HepG2 (cell line): ENCODE results near the gene TPRN. TPM values are rescaled to one million over a fixed set of nuclear protein-coding genes. Genes with fewer than 3 reads are reported as not detected.

Experiments
- ATF2 ChIP-seq: sonication (generic); formaldehyde crosslinking; IDR thresholded peaks from 2 replicates; pipeline ENCODE4 v1.4.0; 2020; ENCODE audit warnings: missing genetic modification reagents
- HIVEP1 ChIP-seq: sonication (generic); formaldehyde crosslinking; IDR thresholded peaks from 2 replicates; pipeline ENCODE4 v1.4.0; 2020; ENCODE audit warnings: mild to moderate bottlenecking, missing genetic modification reagents
- KLF13 ChIP-seq: sonication (generic); formaldehyde crosslinking; IDR thresholded peaks from 2 replicates; pipeline ENCODE4 v1.4.0; 2020; ENCODE audit warnings: mild to moderate bottlenecking, missing genetic modification reagents
- KMT2B ChIP-seq: IDR thresholded peaks from 2 replicates; pipeline ENCODE4 v1.6.1; 2016; ENCODE audit warnings: missing genetic modification reagents, missing compliant biosample characterization
- MED1 ChIP-seq: sonication (generic); formaldehyde crosslinking; IDR thresholded peaks from 2 replicates; pipeline ENCODE4 v1.4.0; 2020; ENCODE audit warnings: missing genetic modification reagents
- NFATC3 ChIP-seq: sonication (generic); formaldehyde crosslinking; IDR thresholded peaks from 2 replicates; pipeline ENCODE4 v1.5.1; 2020; ENCODE audit warnings: mild to moderate bottlenecking, missing genetic modification reagents
- RFXAP ChIP-seq: sonication (generic); formaldehyde crosslinking; IDR thresholded peaks from 2 replicates; pipeline ENCODE4 v1.4.0; 2020; ENCODE audit warnings: missing genetic modification reagents, borderline replicate concordance
- SMAD1 ChIP-seq: sonication (generic); formaldehyde crosslinking; IDR thresholded peaks from 2 replicates; pipeline ENCODE4 v1.4.0; 2020; ENCODE audit warnings: missing genetic modification reagents, low read depth, mild to moderate bottlenecking, borderline replicate concordance
- SP2 ChIP-seq: sonication (generic); formaldehyde crosslinking; IDR thresholded peaks from 2 replicates; pipeline ENCODE4 v1.5.1; 2020; ENCODE audit warnings: mild to moderate bottlenecking, missing genetic modification reagents
- TBX2 ChIP-seq: sonication (generic); formaldehyde crosslinking; IDR thresholded peaks from 2 replicates; pipeline ENCODE4 v1.5.0; 2020; ENCODE audit warnings: missing genetic modification reagents, mild to moderate bottlenecking, borderline replicate concordance
- ZNF260 ChIP-seq: sonication (generic); formaldehyde crosslinking; IDR thresholded peaks from 2 replicates; pipeline ENCODE4 v1.4.0; 2020; ENCODE audit warnings: missing genetic modification reagents, low read depth, mild to moderate bottlenecking, borderline replicate concordance
- ZNF296 ChIP-seq: sonication (generic); formaldehyde crosslinking; conservative IDR thresholded peaks from 2 replicates; pipeline ENCODE4 v1.5.0; 2020; ENCODE audit warnings: mild to moderate bottlenecking, missing genetic modification reagents
- ZNF337 ChIP-seq: sonication (generic); formaldehyde crosslinking; IDR thresholded peaks from 2 replicates; pipeline ENCODE4 v1.5.1; 2020; ENCODE audit warnings: missing genetic modification reagents, low read depth, mild to moderate bottlenecking, borderline replicate concordance
- ZNF510 ChIP-seq: sonication (generic); formaldehyde crosslinking; IDR thresholded peaks from 2 replicates; pipeline ENCODE4 v1.4.0; 2020; ENCODE audit warnings: low read depth, mild to moderate bottlenecking, missing genetic modification reagents
- ZNF556 ChIP-seq: sonication (generic); formaldehyde crosslinking; IDR thresholded peaks from 2 replicates; pipeline ENCODE4 v1.4.0; 2020; ENCODE audit warnings: mild to moderate bottlenecking, missing genetic modification reagents, borderline replicate concordance
- ZNF660 ChIP-seq: sonication (generic); formaldehyde crosslinking; IDR thresholded peaks from 2 replicates; pipeline ENCODE4 v1.5.1; 2020; ENCODE audit warnings: mild to moderate bottlenecking, low read depth, missing genetic modification reagents, borderline replicate concordance
- ZNF678 ChIP-seq: sonication (generic); formaldehyde crosslinking; IDR thresholded peaks from 2 replicates; pipeline ENCODE4 v1.4.0; 2020; ENCODE audit warnings: mild to moderate bottlenecking, missing genetic modification reagents
- ZNF720 ChIP-seq: sonication (generic); formaldehyde crosslinking; IDR thresholded peaks from 2 replicates; pipeline ENCODE4 v1.4.0; 2020; ENCODE audit warnings: missing genetic modification reagents
- ZNF891 ChIP-seq: sonication (generic); formaldehyde crosslinking; IDR thresholded peaks from 2 replicates; pipeline ENCODE4 v1.5.0; 2020; ENCODE audit warnings: mild to moderate bottlenecking, missing genetic modification reagents
- polyA plus RNA-seq, 8 experiments: library from polyadenylated mRNA; depleted of rRNA in 3 of 8; stranded (reverse) in 7 of 8; unstranded in 1 of 8; fragments of >200 nt; fragmentation: Illumina TruSeq in 4 of 8; extraction: Trizol in 4 of 8; gene quantifications; 2 replicates each; pipeline versions ENCODE4 v1.2.1 to v1.2.3, GENCODE V29; 2011 to 2016; ENCODE audit warnings: low read depth in 4 of 8, missing spikeins in 1 of 8, mixed read lengths in 1 of 8; ENCODE audit not compliant: insufficient read depth in 1 of 8
- total RNA-seq, 5 experiments: library from RNA; depleted of rRNA; stranded (reverse); fragments of >200 nt; fragmentation: Illumina TruSeq; extraction: Trizol; gene quantifications; 2 replicates each; pipeline ENCODE4 v1.2.3, GENCODE V29; 2016; ENCODE audit warnings: low read depth in 1 of 5
- TF ChIP-seq, protein P1 (sequence below): sonication (generic); formaldehyde crosslinking; IDR thresholded peaks from 2 replicates; pipeline ENCODE4 v1.4.0; 2020; ENCODE audit warnings: missing genetic modification reagents, mild to moderate bottlenecking, borderline replicate concordance
- TF ChIP-seq, protein P2 (sequence below): IDR thresholded peaks from 2 replicates; pipeline ENCODE4 v1.4.0; 2020; ENCODE audit warnings: mild to moderate bottlenecking, missing genetic modification reagents

The TPRN gene
- total and polyA plus RNA-seq, 2 of the 13 experiments (the other 11 are each of a cell fraction or from before 2014, with no cell fraction given), result 10.1 to 19.2 TPM

- TF ChIP-seq HIVEP1 (CRISPR knock-in tag) (no peak; the same call in 1 of the 2 replicates), ZNF296 (CRISPR knock-in tag) (peak; percentile 68; the same call in 1 of the 2 replicates), SP2 (CRISPR knock-in tag) (peak; percentile 29; the same call in 1 of the 2 replicates), KMT2B (CRISPR knock-in tag) (0 out of 2 replicates have a peak, but pooled peaks have one; percentile 9), RFXAP (CRISPR knock-in tag) (no peak), ZNF260 (no peak), ZNF891 (CRISPR knock-in tag) (no peak; the same call in 1 of the 2 replicates), ZNF660 (CRISPR knock-in tag) (no peak), ZNF556 (CRISPR knock-in tag) (no peak), MED1 (CRISPR knock-in tag) (peak; percentile 71), ZNF678 (CRISPR knock-in tag) (peak; percentile 19; the same call in 1 of the 2 replicates), TBX2 (CRISPR knock-in tag) (peak; percentile 49; the same call in 1 of the 2 replicates), NFATC3 (no peak), ZNF337 (CRISPR knock-in tag) (peak; percentile 11; the same call in 1 of the 2 replicates), ZNF510 (CRISPR knock-in tag) (no peak), KLF13 (CRISPR knock-in tag) (no peak), SMAD1 (CRISPR knock-in tag) (no peak), ZNF720 (no peak), ATF2 (no peak)
- TF ChIP-seq, protein P1, sequence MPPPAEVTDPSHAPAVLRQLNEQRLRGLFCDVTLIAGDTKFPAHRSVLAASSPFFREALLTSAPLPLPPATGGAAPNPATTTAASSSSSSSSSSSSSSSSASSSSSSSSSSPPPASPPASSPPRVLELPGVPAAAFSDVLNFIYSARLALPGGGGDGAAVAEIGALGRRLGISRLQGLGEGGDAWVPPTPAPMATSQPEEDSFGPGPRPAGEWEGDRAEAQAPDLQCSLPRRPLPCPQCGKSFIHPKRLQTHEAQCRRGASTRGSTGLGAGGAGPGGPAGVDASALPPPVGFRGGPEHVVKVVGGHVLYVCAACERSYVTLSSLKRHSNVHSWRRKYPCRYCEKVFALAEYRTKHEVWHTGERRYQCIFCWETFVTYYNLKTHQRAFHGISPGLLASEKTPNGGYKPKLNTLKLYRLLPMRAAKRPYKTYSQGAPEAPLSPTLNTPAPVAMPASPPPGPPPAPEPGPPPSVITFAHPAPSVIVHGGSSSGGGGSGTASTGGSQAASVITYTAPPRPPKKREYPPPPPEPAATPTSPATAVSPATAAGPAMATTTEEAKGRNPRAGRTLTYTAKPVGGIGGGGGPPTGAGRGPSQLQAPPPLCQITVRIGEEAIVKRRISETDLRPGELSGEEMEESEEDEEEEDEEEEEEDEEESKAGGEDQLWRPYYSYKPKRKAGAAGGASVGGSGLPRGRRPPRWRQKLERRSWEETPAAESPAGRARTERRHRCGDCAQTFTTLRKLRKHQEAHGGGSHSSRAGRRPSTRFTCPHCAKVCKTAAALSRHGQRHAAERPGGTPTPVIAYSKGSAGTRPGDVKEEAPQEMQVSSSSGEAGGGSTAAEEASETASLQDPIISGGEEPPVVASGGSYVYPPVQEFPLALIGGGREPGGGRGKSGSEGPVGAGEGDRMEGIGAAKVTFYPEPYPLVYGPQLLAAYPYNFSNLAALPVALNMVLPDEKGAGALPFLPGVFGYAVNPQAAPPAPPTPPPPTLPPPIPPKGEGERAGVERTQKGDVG (CRISPR knock-in tag), result no peak
- TF ChIP-seq, protein P2, sequence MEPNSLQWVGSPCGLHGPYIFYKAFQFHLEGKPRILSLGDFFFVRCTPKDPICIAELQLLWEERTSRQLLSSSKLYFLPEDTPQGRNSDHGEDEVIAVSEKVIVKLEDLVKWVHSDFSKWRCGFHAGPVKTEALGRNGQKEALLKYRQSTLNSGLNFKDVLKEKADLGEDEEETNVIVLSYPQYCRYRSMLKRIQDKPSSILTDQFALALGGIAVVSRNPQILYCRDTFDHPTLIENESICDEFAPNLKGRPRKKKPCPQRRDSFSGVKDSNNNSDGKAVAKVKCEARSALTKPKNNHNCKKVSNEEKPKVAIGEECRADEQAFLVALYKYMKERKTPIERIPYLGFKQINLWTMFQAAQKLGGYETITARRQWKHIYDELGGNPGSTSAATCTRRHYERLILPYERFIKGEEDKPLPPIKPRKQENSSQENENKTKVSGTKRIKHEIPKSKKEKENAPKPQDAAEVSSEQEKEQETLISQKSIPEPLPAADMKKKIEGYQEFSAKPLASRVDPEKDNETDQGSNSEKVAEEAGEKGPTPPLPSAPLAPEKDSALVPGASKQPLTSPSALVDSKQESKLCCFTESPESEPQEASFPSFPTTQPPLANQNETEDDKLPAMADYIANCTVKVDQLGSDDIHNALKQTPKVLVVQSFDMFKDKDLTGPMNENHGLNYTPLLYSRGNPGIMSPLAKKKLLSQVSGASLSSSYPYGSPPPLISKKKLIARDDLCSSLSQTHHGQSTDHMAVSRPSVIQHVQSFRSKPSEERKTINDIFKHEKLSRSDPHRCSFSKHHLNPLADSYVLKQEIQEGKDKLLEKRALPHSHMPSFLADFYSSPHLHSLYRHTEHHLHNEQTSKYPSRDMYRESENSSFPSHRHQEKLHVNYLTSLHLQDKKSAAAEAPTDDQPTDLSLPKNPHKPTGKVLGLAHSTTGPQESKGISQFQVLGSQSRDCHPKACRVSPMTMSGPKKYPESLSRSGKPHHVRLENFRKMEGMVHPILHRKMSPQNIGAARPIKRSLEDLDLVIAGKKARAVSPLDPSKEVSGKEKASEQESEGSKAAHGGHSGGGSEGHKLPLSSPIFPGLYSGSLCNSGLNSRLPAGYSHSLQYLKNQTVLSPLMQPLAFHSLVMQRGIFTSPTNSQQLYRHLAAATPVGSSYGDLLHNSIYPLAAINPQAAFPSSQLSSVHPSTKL (CRISPR knock-in tag), result no peak
These were observed 35.1 kb upstream of the TPRN start (continued) for GRCh38 chr9:137235424-137236237.
